ENCODE results near the gene VTA1. TPM values are rescaled to one million over a fixed set of nuclear protein-coding genes. Genes with fewer than 3 reads are reported as not detected.

Gene VTA1
- total RNA-seq, 1 experiment from 2014 or later, result 72.1 TPM

- in situ Hi-C loops (cut with HindIII; ENCODE audit: low pct_unique_long_range_greater_than_20kb, low sequenced_read_pairs) (no loop called here), intact Hi-C loops (cut with micrococcal nuclease; ENCODE audit: unreplicated experiment) (no loop called here)
- Histone ChIP-seq H3K27me3 (ENCODE audit: control insufficient read depth, insufficient read depth, low read length) (no peaks in the 10 kb centered on the region), H3K4me3 (ENCODE audit: low read depth in 2 of 2, low read length in 2 of 2) (no peak overlapping the region), H3K36me3 (ENCODE audit: control insufficient read depth, insufficient read depth, low read length) (no peaks in the 10 kb centered on the region), H3K4me1 (ENCODE audit: control insufficient read depth, insufficient read depth, low read length) (no peaks in the 10 kb centered on the region), H3K27ac (ENCODE audit: low read length) (no peak overlapping the region), H3K9me3 (ENCODE audit: control insufficient read depth, insufficient read depth, low read depth, low read length) (no peaks in the 10 kb centered on the region)
- no TSS peak for BruUV-seq (replicated peaks)
- CTCF ChIA-PET, result no interaction called here
- DNase-seq (ENCODE audit: low read depth, low spot score), result no peak
- ATAC-seq, result no peak
- POLR2A ChIA-PET, result no interaction called here
- no peak for TF ChIP-seq CTCF (IDR thresholded peaks at IDR 0.05)
- TF ChIP-seq REST (IDR thresholded peaks at IDR 0.05; ENCODE audit: insufficient read depth in 1 of 2, low read depth in 2 of 2, low read length in 1 of 2), result no peak
- TF ChIP-seq TCF7L2 (IDR thresholded peaks at IDR 0.05; ENCODE audit: low read depth, low read length), result no peak
- no peak for TF ChIP-seq POLR2AphosphoS5 (IDR thresholded peaks at IDR 0.05; ENCODE audit: low read depth, low read length)
- TF ChIP-seq SIN3A (IDR thresholded peaks at IDR 0.05; ENCODE audit: borderline replicate concordance, insufficient read depth, low read depth, low read length), result no peak
These were observed 115.2 kb downstream of the VTA1 start for GRCh38 chr6:142262231-142262630.

DNA sequence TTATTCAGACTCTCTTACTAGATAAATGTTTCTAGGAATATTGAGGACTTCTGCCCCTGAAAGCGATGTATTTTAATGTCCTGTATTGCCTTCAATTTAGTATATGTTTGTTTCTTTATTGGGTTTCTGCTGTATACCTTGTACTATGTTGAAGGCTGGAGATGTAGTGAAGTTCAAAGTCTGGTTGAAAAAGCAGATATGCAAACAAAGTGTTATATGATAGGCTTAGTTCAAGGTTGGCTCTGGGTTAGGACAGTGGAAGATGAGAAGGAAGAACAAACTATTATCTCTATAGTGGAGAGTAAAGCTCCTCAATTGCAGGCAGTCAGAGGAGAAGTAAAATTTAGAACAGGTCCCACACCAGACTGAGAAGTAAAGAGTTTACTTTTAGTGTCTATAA, 118.4 kb downstream of the VTA1 start:
- in situ Hi-C loops (cut with HindIII; ENCODE audit: low pct_unique_long_range_greater_than_20kb, low sequenced_read_pairs) (no loop called here), intact Hi-C loops (cut with micrococcal nuclease; ENCODE audit: unreplicated experiment) (no loop called here)
- no peaks in the 10 kb centered on the region for H3K27me3 ChIP-seq (ENCODE audit: control insufficient read depth, insufficient read depth, low read length)
- H3K4me1 ChIP-seq (ENCODE audit: control insufficient read depth, insufficient read depth, low read length), result no peaks in the 10 kb centered on the region
- no peaks in the 10 kb centered on the region for H3K9me3 ChIP-seq (ENCODE audit: control insufficient read depth, insufficient read depth, low read depth, low read length)
- H3K27ac ChIP-seq (ENCODE audit: low read length), result no peak overlapping the region
- no peak for ATAC-seq
- H3K36me3 ChIP-seq (ENCODE audit: control insufficient read depth, insufficient read depth, low read length), result no peaks in the 10 kb centered on the region
- ChIA-PET POLR2A (no interaction called here), CTCF (no interaction called here)
- TF ChIP-seq REST (IDR thresholded peaks at IDR 0.05; ENCODE audit: insufficient read depth in 1 of 2, low read depth in 2 of 2, low read length in 1 of 2) (no peak), CTCF (IDR thresholded peaks at IDR 0.05) (no peak), SIN3A (IDR thresholded peaks at IDR 0.05; ENCODE audit: borderline replicate concordance, insufficient read depth, low read depth, low read length) (no peak), TCF7L2 (IDR thresholded peaks at IDR 0.05; ENCODE audit: low read depth, low read length) (no peak), POLR2AphosphoS5 (IDR thresholded peaks at IDR 0.05; ENCODE audit: low read depth, low read length) (no peak)
- no peak for DNase-seq (ENCODE audit: low read depth, low spot score)
- no peak overlapping the region for H3K4me3 ChIP-seq (ENCODE audit: low read depth in 2 of 2, low read length in 2 of 2)
- BruUV-seq (replicated peaks), result no TSS peak
